ENCODE measurements around the gene UBL7. TPM values are rescaled to one million over a fixed set of nuclear protein-coding genes. Genes with fewer than 3 reads are reported as not detected.

The UBL7 gene
- total RNA-seq, 1 donor from 2014 or later = 53.7 TPM

- Mint-ChIP-seq H3K4me1 (ENCODE audit: low read depth) (peaks cover 3% of the 10 kb centered on the region), H3K4me3 (ENCODE audit: low read depth) (peak overlapping the region; percentile 60), H3K27me3 (peaks cover 63% of the 10 kb centered on the region), H3K27ac (no peak overlapping the region), H3K36me3 (ENCODE audit: insufficient read depth) (no peaks in the 10 kb centered on the region), H3K9me3 (ENCODE audit: low read depth) (no peaks in the 10 kb centered on the region)
- no peak for TF ChIP-seq CTCF (IDR thresholded peaks at IDR 0.05; ENCODE audit: unreplicated experiment)
- DNase-seq (ENCODE audit: low spot score, unreplicated experiment) = no peak
These were observed 28.5 kb downstream of the UBL7 start for GRCh38 chr15:74432271-74432967.

DNA sequence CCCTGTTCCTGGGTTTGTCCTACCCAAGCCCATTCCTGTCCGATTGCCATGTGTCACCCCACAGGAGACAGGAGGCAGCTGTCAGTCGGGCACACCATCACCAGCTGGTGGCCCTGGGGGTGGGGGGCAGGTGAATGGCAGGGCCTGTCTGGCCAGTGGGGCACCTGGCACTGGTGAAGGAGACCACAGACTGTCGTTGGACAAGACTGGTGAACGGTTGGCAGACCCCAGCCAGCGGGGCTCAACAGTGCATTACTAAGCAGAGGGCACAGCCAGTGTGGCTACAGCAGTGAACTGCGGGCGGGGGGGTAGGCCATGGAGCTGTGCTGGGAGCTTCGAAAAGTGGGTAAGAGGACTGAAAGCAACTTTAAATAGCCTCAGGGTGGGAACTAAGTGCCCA is 29.3 kb downstream of the UBL7 start:
- H3K9me3 Mint-ChIP-seq (ENCODE audit: low read depth) = no peaks in the 10 kb centered on the region
- H3K27ac Mint-ChIP-seq = no peak overlapping the region
- no peak for TF ChIP-seq CTCF (IDR thresholded peaks at IDR 0.05; ENCODE audit: unreplicated experiment)
- H3K4me3 Mint-ChIP-seq (ENCODE audit: low read depth) = no peak overlapping the region
- peaks cover 3% of the 10 kb centered on the region for H3K4me1 Mint-ChIP-seq (ENCODE audit: low read depth)
- DNase-seq (ENCODE audit: low spot score, unreplicated experiment) = no peak
- no peaks in the 10 kb centered on the region for H3K36me3 Mint-ChIP-seq (ENCODE audit: insufficient read depth)
- peaks cover 62% of the 10 kb centered on the region for H3K27me3 Mint-ChIP-seq

- H3K4me1 Mint-ChIP-seq (ENCODE audit: low read depth) = peaks cover 3% of the 10 kb centered on the region
These were observed 29.8 kb downstream of the UBL7 start for GRCh38 chr15:74431116-74431515.

GRCh38 chr15:74430510-74430951 is 30.4 kb downstream of the UBL7 start:
- no peak for DNase-seq (ENCODE audit: low spot score, unreplicated experiment)
- H3K9me3 Mint-ChIP-seq (ENCODE audit: low read depth) = no peaks in the 10 kb centered on the region
- peaks cover 54% of the 10 kb centered on the region for H3K27me3 Mint-ChIP-seq
- no peak overlapping the region for H3K4me3 Mint-ChIP-seq (ENCODE audit: low read depth)
- H3K4me1 Mint-ChIP-seq (ENCODE audit: low read depth) = peaks cover 3% of the 10 kb centered on the region
- no peak for TF ChIP-seq CTCF (IDR thresholded peaks at IDR 0.05; ENCODE audit: unreplicated experiment)
- no peak overlapping the region for H3K27ac Mint-ChIP-seq
- H3K36me3 Mint-ChIP-seq (ENCODE audit: insufficient read depth) = no peaks in the 10 kb centered on the region

More at GRCh38 chr15:74431116-74431515, 29.8 kb downstream of the UBL7 start:
- no peak for TF ChIP-seq CTCF (IDR thresholded peaks at IDR 0.05; ENCODE audit: unreplicated experiment)
- no peak overlapping the region for H3K4me3 Mint-ChIP-seq (ENCODE audit: low read depth)
- no peak for DNase-seq (ENCODE audit: low spot score, unreplicated experiment)
- no peak overlapping the region for H3K27ac Mint-ChIP-seq
- no peaks in the 10 kb centered on the region for H3K36me3 Mint-ChIP-seq (ENCODE audit: insufficient read depth)
- peaks cover 59% of the 10 kb centered on the region for H3K27me3 Mint-ChIP-seq
- H3K9me3 Mint-ChIP-seq (ENCODE audit: low read depth) = no peaks in the 10 kb centered on the region

DNA sequence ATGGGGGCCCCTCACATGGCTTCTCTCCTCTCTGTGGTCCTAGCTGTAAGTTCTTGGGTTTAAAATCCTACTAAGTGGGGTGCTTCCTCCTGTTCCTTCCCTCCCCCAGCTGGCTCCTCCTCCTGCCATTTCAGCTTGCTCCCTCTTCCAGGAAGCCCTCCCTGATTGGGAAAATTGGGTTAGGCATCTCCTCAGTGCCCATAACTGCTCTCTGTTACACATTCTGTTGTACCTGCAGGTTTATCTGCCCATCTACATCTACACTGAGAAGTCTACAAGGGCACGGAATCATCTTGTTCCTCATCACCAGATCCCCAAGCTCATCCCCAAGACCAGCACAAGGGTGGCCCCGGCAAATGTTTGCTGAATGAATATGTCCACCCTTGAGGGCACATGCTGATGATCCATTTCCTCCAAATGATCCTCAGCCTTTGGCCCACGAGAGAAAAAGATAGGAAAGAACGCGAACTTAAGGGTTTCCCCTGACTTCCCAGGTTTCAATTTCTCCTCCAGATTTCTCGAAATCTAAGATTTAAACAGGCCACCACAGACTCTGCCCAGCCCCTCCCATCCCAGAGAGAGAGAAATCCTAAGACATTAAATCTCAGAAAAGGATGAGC is 31.1 kb downstream of the UBL7 start:
- no peaks in the 10 kb centered on the region for H3K9me3 Mint-ChIP-seq (ENCODE audit: low read depth)
- no peak for DNase-seq (ENCODE audit: low spot score, unreplicated experiment)
- H3K36me3 Mint-ChIP-seq (ENCODE audit: insufficient read depth) = no peaks in the 10 kb centered on the region
- H3K4me3 Mint-ChIP-seq (ENCODE audit: low read depth) = no peak overlapping the region
- H3K27me3 Mint-ChIP-seq = peaks cover 47% of the 10 kb centered on the region
- H3K27ac Mint-ChIP-seq = no peak overlapping the region
- TF ChIP-seq CTCF (IDR thresholded peaks at IDR 0.05; ENCODE audit: unreplicated experiment) = no peak
- H3K4me1 Mint-ChIP-seq (ENCODE audit: low read depth) = peaks cover 3% of the 10 kb centered on the region

Measured in progenitor cell of endocrine pancreas (in vitro differentiated cells).